ENCODE data around the gene SHC2.

SHC2 gene

DNA sequence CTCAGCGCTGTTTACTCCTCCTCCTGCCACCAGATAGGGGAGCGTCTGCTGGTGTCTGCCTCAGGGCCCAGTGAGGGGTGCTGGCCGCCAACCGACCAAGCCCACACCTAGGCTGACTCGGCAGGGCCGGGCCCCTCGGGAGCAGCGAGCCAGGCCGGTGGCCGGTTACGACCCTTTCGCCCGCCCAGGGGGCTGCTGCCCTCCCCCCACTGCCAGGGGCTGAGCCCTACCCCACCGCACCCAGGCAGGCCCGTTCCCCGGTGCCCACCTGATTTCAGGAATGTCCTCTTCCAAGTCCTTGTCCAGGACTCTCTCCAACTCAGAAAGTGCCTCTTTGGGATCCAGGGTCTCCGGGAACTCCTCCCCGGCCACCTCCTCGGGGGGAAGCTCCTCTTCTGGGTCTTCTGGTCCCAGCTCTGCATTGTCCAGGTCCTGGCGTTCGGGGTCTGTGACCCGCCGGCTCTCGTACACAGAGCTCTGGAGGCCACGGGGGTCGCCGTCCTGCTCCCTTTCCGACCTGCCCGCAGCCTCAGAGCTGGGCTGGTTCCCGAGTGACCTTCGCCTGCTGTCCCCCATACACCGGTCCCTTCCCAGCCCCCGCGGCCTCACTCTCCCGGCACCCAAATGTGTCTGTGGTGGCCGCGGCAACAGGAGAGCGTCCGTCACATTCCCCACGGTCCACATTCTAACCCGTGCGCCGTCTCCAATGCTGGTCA lies 85.3 kb downstream of the SHC2 start:
- DNase-seq (ENCODE audit: insufficient read length, low spot score), result no peak
- no peak for FAIRE-seq
- TF ChIP-seq POU2F2 (IDR thresholded peaks at IDR 0.05; ENCODE audit: low read depth, low read length), result no peak
- no peak for TF ChIP-seq TAF1 (IDR thresholded peaks at IDR 0.05; ENCODE audit: low read depth, low read length)
- no peak for TF ChIP-seq POLR2A (IDR thresholded peaks at IDR 0.05; ENCODE audit: low read depth, low read length)
- no peak for TF ChIP-seq POLR2AphosphoS5 (IDR thresholded peaks at IDR 0.05; ENCODE audit: low read depth, low read length)
- no peak for TF ChIP-seq SPI1 (IDR thresholded peaks at IDR 0.05; ENCODE audit: low read depth, low read length)
- TF ChIP-seq PAX5 (IDR thresholded peaks at IDR 0.05; ENCODE audit: insufficient read depth, low read length, severe bottlenecking), result no peak

- no peak for FAIRE-seq
- TF ChIP-seq POLR2AphosphoS5 (IDR thresholded peaks at IDR 0.05; ENCODE audit: low read depth, low read length) (no peak), POU2F2 (IDR thresholded peaks at IDR 0.05; ENCODE audit: low read depth, low read length) (no peak), POLR2A (IDR thresholded peaks at IDR 0.05; ENCODE audit: low read depth, low read length) (no peak), SPI1 (IDR thresholded peaks at IDR 0.05; ENCODE audit: low read depth, low read length) (no peak), TAF1 (IDR thresholded peaks at IDR 0.05; ENCODE audit: low read depth, low read length) (no peak), PAX5 (IDR thresholded peaks at IDR 0.05; ENCODE audit: insufficient read depth, low read length, severe bottlenecking) (no peak)
- DNase-seq (ENCODE audit: insufficient read length, low spot score), result no peak
Observed at GRCh38 chr19:374886-375235, 86.0 kb downstream of the SHC2 start.

DNA sequence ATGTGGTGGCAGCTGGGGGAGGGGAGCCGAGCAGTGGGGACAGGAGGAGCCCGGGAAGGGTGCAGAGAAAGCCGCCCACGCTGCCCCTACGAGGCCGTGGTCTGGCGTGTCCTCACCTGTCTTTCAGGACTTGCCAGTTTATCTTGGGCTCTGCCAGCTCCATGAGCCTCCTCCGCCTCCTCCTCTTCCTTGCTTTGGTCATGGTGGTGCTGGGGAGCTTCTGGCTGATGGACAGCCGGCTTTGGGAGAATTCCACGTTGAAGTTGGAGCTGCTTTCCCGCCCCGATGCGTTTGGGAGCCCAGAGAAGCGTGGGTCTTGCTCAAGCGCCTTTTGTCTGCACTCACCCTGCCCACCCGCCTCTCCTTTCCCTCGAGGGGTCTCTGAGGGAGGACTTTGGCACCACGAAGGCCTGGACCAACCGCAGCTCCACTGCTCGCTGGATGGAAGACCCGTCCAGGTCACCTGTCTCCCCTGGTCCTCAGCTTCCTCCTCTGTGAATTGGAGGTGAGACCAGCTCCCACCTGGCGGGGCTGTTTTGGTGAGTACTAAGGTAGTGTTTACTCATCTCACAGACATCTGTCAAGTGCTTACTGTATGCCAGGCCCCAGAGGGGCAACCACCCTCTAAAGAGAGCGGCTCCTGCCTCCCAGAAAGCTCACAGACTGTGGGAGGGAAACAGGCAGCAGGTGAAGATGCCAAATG lies 86.5 kb downstream of the SHC2 start:
- FAIRE-seq, result no peak
- TF ChIP-seq PAX5 (IDR thresholded peaks at IDR 0.05; ENCODE audit: insufficient read depth, low read length, severe bottlenecking), result no peak
- no peak for TF ChIP-seq POU2F2 (IDR thresholded peaks at IDR 0.05; ENCODE audit: low read depth, low read length)
- no peak for TF ChIP-seq SPI1 (IDR thresholded peaks at IDR 0.05; ENCODE audit: low read depth, low read length)
- TF ChIP-seq TAF1 (IDR thresholded peaks at IDR 0.05; ENCODE audit: low read depth, low read length), result no peak
- no peak for TF ChIP-seq POLR2AphosphoS5 (IDR thresholded peaks at IDR 0.05; ENCODE audit: low read depth, low read length)
- TF ChIP-seq POLR2A (IDR thresholded peaks at IDR 0.05; ENCODE audit: low read depth, low read length), result no peak
- no peak for DNase-seq (ENCODE audit: insufficient read length, low spot score)

- TF ChIP-seq POLR2A (IDR thresholded peaks at IDR 0.05; ENCODE audit: low read depth, low read length) (no peak), PAX5 (IDR thresholded peaks at IDR 0.05; ENCODE audit: insufficient read depth, low read length, severe bottlenecking) (no peak), SPI1 (IDR thresholded peaks at IDR 0.05; ENCODE audit: low read depth, low read length) (no peak), TAF1 (IDR thresholded peaks at IDR 0.05; ENCODE audit: low read depth, low read length) (no peak), POU2F2 (IDR thresholded peaks at IDR 0.05; ENCODE audit: low read depth, low read length) (no peak), POLR2AphosphoS5 (IDR thresholded peaks at IDR 0.05; ENCODE audit: low read depth, low read length) (no peak)
- DNase-seq (ENCODE audit: insufficient read length, low spot score), result no peak
- no peak for FAIRE-seq
Observed at GRCh38 chr19:373391-374182, 87.2 kb downstream of the SHC2 start.

GRCh38 chr19:372306-372890 lies 88.4 kb downstream of the SHC2 start:
- FAIRE-seq, result no peak
- DNase-seq (ENCODE audit: insufficient read length, low spot score), result no peak
- no peak for TF ChIP-seq POLR2A (IDR thresholded peaks at IDR 0.05; ENCODE audit: low read depth, low read length)
- no peak for TF ChIP-seq POLR2AphosphoS5 (IDR thresholded peaks at IDR 0.05; ENCODE audit: low read depth, low read length)
- no peak for TF ChIP-seq TAF1 (IDR thresholded peaks at IDR 0.05; ENCODE audit: low read depth, low read length)
- no peak for TF ChIP-seq PAX5 (IDR thresholded peaks at IDR 0.05; ENCODE audit: insufficient read depth, low read length, severe bottlenecking)
- TF ChIP-seq SPI1 (IDR thresholded peaks at IDR 0.05; ENCODE audit: low read depth, low read length), result no peak
- TF ChIP-seq POU2F2 (IDR thresholded peaks at IDR 0.05; ENCODE audit: low read depth, low read length), result no peak

DNA sequence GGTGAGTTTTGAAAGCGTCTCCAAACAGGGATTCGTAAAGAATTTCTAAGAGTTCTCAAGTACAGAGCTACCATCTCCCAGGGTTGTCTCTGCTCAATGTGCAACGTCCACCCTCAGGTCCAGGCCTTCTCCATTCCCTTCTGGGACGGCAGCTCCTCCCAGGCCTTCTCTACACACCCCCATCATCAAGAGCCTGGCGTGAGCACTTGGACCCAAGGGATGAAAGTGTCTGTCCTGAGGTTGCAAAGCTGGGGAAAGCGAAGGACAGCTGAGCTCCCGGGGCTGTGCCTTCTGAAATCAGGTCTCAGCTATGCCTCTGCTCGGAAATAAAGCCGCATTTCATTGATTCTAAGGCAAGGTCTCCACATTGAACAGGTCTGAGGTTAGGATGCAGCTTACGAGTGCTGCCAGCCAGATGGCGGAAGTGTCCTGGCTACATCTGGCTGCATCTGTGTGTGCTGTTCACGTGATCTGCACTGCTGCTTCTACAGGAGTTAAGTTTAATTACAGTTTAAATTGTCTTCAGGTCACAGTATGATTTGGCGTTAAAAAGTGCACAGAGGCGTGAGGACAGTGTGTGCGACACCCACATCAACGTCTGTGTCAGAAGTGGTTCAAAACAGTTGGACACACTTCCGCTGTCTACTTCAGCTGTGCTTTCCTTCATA lies 89.2 kb downstream of the SHC2 start:
- no peak for FAIRE-seq
- DNase-seq (ENCODE audit: insufficient read length, low spot score), result no peak
- TF ChIP-seq POU2F2 (IDR thresholded peaks at IDR 0.05; ENCODE audit: low read depth, low read length) (no peak), POLR2A (IDR thresholded peaks at IDR 0.05; ENCODE audit: low read depth, low read length) (no peak), SPI1 (IDR thresholded peaks at IDR 0.05; ENCODE audit: low read depth, low read length) (no peak), POLR2AphosphoS5 (IDR thresholded peaks at IDR 0.05; ENCODE audit: low read depth, low read length) (no peak), TAF1 (IDR thresholded peaks at IDR 0.05; ENCODE audit: low read depth, low read length) (no peak), PAX5 (IDR thresholded peaks at IDR 0.05; ENCODE audit: insufficient read depth, low read length, severe bottlenecking) (no peak)

- TF ChIP-seq POU2F2 (IDR thresholded peaks at IDR 0.05; ENCODE audit: low read depth, low read length) (no peak), POLR2AphosphoS5 (IDR thresholded peaks at IDR 0.05; ENCODE audit: low read depth, low read length) (no peak)
- FAIRE-seq, result no peak
Observed at GRCh38 chr19:370641-371330, 90.0 kb downstream of the SHC2 start.

GRCh38 chr19:369876-370275 lies 91.0 kb downstream of the SHC2 start:
- DNase-seq (ENCODE audit: insufficient read length, low spot score) (no peak), FAIRE-seq (no peak)
- no peak for TF ChIP-seq POLR2AphosphoS5 (IDR thresholded peaks at IDR 0.05; ENCODE audit: low read depth, low read length)
- no peak for TF ChIP-seq PAX5 (IDR thresholded peaks at IDR 0.05; ENCODE audit: insufficient read depth, low read length, severe bottlenecking)
- TF ChIP-seq TAF1 (IDR thresholded peaks at IDR 0.05; ENCODE audit: low read depth, low read length), result no peak
- no peak for TF ChIP-seq POLR2A (IDR thresholded peaks at IDR 0.05; ENCODE audit: low read depth, low read length)
- no peak for TF ChIP-seq POU2F2 (IDR thresholded peaks at IDR 0.05; ENCODE audit: low read depth, low read length)
- no peak for TF ChIP-seq SPI1 (IDR thresholded peaks at IDR 0.05; ENCODE audit: low read depth, low read length)

More at GRCh38 chr19:370641-371330, 90.0 kb downstream of the SHC2 start:
- no peak for DNase-seq (ENCODE audit: insufficient read length, low spot score)

All from GM12891 (cell line).